Transverse colon (tissue), 4 donors: ENCODE data around the gene AIG1. TPM values are rescaled to one million over a fixed set of nuclear protein-coding genes. Genes with fewer than 3 reads are reported as not detected.

Source experiments
- DNase-seq: peaks from one replicate; pipeline ENCODE4 v3.0.0-alpha.2; 2019
- H3K27ac ChIP-seq, 4 donors: fragments of 200-600 bp; sonication (generic); 2 replicates each; pipeline ENCODE4 v1.5.1; 2016 to 2018; ENCODE audit warnings: inconsistent platforms in 4 of 4
- H3K27me3 ChIP-seq: fragments of 200-600 bp; sonication (generic); 2 replicates; pipeline ENCODE4 v1.5.1; 2017; ENCODE audit warnings: inconsistent platforms
- H3K36me3 ChIP-seq, 4 donors: fragments of 200-600 bp; sonication (generic); 2 replicates each; pipeline ENCODE4 v1.5.1; 2017 to 2019; ENCODE audit warnings: inconsistent platforms in 4 of 4
- H3K4me1 ChIP-seq, 4 donors: fragments of 200-600 bp; sonication (generic); 2 replicates each; pipeline ENCODE4 v1.5.1; 2017 to 2020; ENCODE audit warnings: inconsistent platforms in 4 of 4
- H3K4me3 ChIP-seq, 4 donors: fragments of 200-600 bp; sonication (generic); 1 replicate in 1 of 4; 2 replicates in 3 of 4; pipeline versions ENCODE4 v1.5.1 to v1.6.1; 2017 to 2019; ENCODE audit warnings: inconsistent platforms in 4 of 4
- H3K9me3 ChIP-seq, 2 donors: fragments of 200-600 bp; sonication (generic); 2 replicates each; pipeline ENCODE4 v1.5.1; 2017 to 2019; ENCODE audit warnings: inconsistent platforms in 2 of 2
- EP300 ChIP-seq: sonication (generic); formaldehyde crosslinking; IDR thresholded peaks from one replicate; pipeline ENCODE4 v1.6.1; 2017; ENCODE audit warnings: antibody characterized with exemption, low read depth
- POLR2A ChIP-seq: fragments of 450-650 bp; IDR thresholded peaks from one replicate; pipeline ENCODE4 v1.6.1; 2016; ENCODE audit warnings: antibody characterized with exemption, mild to moderate bottlenecking, moderate library complexity
- POLR2AphosphoS5 ChIP-seq, 3 donors: sonication (generic); formaldehyde crosslinking; IDR thresholded peaks; one replicate each; pipeline ENCODE4 v1.6.1; 2016; ENCODE audit warnings: antibody characterized with exemption in 3 of 3
- WGBS, 2 donors: methylation state at CpG; one replicate each; pipeline ENCODE4 v1.1.5; 2018; ENCODE audit warnings: low coverage in 1 of 2; 5-methylcytosine and 5-hydroxymethylcytosine counted together
- in situ Hi-C, 4 donors: fragments of 200-750 bp; cut with MboI; loops; one replicate each; pipeline versions ENCODE4 v1.15.0 to v1.15.1; 2017; ENCODE audit warnings: low sequenced_read_pairs in 3 of 4, low pct_ligation_motif_present in 1 of 4, low pct_unique_long_range_greater_than_20kb in 1 of 4
- intact Hi-C: fragments of 100-400 bp; cut with DNase I; formaldehyde crosslinking; loops from one replicate; pipeline ENCODE4 v1.15.1; 2023; ENCODE audit warnings: low total_unique reads
- total RNA-seq, 4 donors: library from RNA; depleted of rRNA; stranded (reverse); fragments of >200 nt; gene quantifications; one replicate each; pipeline ENCODE4 v1.1.0, GENCODE V29; 2016
- TF ChIP-seq, protein P1 (sequence below), 5 experiments: fragments of 200-600 bp in 3 of 5; fragments of 450-650 bp in 2 of 5; sonication (generic) in 3 of 5; IDR thresholded peaks; 1 replicate in 2 of 5; 2 replicates in 3 of 5; pipeline ENCODE4 v1.5.1; 2016 to 2017; ENCODE audit warnings: antibody characterized with exemption in 5 of 5, inconsistent platforms in 3 of 5, mild to moderate bottlenecking in 2 of 5, moderate library complexity in 1 of 5

Gene AIG1
- total RNA-seq, 4 donors from 2014 or later: 16.5 to 38.2 (median 21.6) TPM

DNA sequence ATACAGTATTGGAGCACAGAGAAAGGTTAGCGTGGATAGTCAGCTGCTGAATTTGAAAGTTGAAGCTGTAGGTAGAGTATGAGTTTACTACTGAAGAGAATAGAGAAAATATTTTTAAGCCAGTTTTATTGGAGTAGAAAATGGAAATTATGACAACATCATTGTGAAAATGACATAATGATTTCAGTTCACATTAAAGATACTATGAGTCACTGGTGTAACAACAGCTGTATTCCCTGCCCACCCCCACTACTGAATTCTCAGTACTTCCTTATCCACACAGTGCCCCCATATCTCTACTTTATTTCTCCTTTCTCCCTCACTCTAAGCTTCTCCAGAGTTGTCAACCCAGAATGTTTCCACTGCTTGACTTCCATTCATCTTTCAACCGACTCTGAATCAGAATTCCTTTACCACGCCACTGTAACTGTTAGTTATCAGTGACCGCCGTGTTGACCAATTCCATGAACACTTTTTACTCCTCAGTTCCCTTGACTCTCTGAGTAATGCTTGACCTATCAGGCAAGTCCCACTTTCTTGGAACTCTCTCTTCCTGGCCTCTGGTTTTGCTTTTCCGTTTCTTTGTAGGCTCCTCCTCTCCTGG is 139.6 kb downstream of the AIG1 start:
- intact Hi-C loops (no loop called here), in situ Hi-C loops (no loop called here)
- 93 to 96% methylated on average over 6 of the region's 6 CpGs for WGBS, 2 donors
- Histone ChIP-seq H3K9me3 (no peaks in the 10 kb centered on the region), H3K27ac (no peak overlapping the region), H3K27me3 (no peaks in the 10 kb centered on the region), H3K4me3 (no peak overlapping the region), H3K4me1 (no peaks in the 10 kb centered on the region), H3K36me3 (no peaks in the 10 kb centered on the region)
- TF ChIP-seq EP300 (no peak), POLR2A (no peak), POLR2AphosphoS5 (IDR thresholded peaks at IDR 0.05) (no peak)
- TF ChIP-seq, protein P1, sequence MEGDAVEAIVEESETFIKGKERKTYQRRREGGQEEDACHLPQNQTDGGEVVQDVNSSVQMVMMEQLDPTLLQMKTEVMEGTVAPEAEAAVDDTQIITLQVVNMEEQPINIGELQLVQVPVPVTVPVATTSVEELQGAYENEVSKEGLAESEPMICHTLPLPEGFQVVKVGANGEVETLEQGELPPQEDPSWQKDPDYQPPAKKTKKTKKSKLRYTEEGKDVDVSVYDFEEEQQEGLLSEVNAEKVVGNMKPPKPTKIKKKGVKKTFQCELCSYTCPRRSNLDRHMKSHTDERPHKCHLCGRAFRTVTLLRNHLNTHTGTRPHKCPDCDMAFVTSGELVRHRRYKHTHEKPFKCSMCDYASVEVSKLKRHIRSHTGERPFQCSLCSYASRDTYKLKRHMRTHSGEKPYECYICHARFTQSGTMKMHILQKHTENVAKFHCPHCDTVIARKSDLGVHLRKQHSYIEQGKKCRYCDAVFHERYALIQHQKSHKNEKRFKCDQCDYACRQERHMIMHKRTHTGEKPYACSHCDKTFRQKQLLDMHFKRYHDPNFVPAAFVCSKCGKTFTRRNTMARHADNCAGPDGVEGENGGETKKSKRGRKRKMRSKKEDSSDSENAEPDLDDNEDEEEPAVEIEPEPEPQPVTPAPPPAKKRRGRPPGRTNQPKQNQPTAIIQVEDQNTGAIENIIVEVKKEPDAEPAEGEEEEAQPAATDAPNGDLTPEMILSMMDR (IDR thresholded peaks at IDR 0.05): no peak
- DNase-seq: no peak

DNA sequence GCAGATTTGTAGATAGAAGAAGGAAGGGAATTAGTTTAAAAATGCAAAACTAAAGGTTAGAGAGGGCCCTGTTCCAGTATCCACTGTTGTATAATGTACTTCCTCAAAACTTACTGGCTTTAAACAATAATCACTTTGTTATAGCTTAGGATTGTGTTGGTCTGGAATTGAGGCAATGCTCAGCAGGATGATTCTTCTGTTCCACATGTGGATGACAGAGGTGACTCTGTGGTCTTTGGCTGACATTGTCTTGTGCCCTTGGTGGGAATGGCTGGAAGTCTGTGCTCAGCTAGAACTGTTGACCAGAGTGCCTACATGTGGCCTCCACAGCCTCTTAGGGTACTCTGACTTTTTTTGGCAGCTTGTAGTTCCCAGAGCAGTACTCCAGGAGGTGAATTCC is 143.4 kb downstream of the AIG1 start:
- H3K4me3 ChIP-seq: no peak overlapping the region
- TF ChIP-seq POLR2A (no peak), POLR2AphosphoS5 (IDR thresholded peaks at IDR 0.05) (no peak), EP300 (no peak)
- TF ChIP-seq, protein P1 (IDR thresholded peaks at IDR 0.05): no peak
- no peaks in the 10 kb centered on the region for H3K4me1 ChIP-seq
- no peaks in the 10 kb centered on the region for H3K27me3 ChIP-seq
- no peak overlapping the region for H3K27ac ChIP-seq
- no peaks in the 10 kb centered on the region for H3K9me3 ChIP-seq
- intact Hi-C loops (no loop called here), in situ Hi-C loops (no loop called here)
- H3K36me3 ChIP-seq: no peaks in the 10 kb centered on the region
- no peak for DNase-seq

DNA sequence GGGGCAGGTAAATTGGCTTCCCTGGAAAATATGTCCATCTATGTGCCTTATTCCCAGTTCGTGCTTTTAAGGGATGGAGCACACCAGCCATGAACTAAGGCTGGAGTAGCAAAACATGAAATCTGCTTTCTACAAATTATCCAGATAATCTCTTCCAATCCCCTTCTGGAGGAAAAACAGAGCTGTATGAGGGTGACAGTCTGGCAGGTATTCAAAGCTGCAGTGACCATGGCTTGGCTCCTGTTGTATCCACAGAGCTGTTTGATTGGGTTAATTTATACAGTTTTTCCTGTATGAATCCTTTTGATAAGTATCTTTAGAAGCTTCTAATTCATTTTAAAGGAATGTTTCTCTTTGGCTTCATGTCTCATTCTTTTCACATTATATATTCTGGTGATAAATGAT is 144.4 kb downstream of the AIG1 start:
- Histone ChIP-seq H3K36me3 (no peaks in the 10 kb centered on the region), H3K27ac (no peak overlapping the region), H3K9me3 (no peaks in the 10 kb centered on the region), H3K27me3 (no peaks in the 10 kb centered on the region), H3K4me3 (no peak overlapping the region), H3K4me1 (no peaks in the 10 kb centered on the region)
- 71% methylated on average over 1 of the region's 1 CpG; no CpG with 5 or more reads in 1 of the 2 donors for whole genome bisulfite sequencing, 2 donors
- in situ Hi-C loops: no loop called here
- intact Hi-C loops: no loop called here
- TF ChIP-seq EP300 (no peak), POLR2A (no peak), POLR2AphosphoS5 (IDR thresholded peaks at IDR 0.05) (no peak)
- TF ChIP-seq, protein P1 (IDR thresholded peaks at IDR 0.05): no peak
- no peak for DNase-seq

DNA sequence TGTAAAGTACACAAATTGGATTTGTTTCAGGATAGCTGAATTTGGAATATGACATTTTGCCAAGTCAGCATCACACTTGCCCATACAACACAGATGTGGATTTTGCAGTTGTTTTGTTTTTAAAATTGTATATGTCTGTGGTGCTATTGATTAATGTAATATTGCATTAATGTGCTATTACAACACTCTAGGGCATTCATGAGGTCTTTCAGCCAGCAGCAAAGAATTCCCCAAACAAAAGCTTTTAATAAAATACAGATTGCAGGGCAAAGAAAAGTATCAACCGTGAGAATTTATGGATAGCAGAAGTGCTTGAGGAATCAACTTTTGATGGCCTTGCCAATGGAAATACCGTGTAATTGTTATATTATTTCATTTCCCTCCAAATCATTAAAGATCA is 144.9 kb downstream of the AIG1 start:
- no peak for TF ChIP-seq POLR2AphosphoS5 (IDR thresholded peaks at IDR 0.05)
- no peak for TF ChIP-seq POLR2A
- no peak for TF ChIP-seq EP300
- TF ChIP-seq, protein P1 (IDR thresholded peaks at IDR 0.05): no peak
- intact Hi-C loops: no loop called here
- no peak overlapping the region for H3K27ac ChIP-seq

More for the DNA sequence above, 144.9 kb downstream of the AIG1 start:
- 86 to 100% methylated on average over 2 of the region's 2 CpGs for whole genome bisulfite sequencing, 2 donors
- H3K27me3 ChIP-seq: no peaks in the 10 kb centered on the region
- no peaks in the 10 kb centered on the region for H3K36me3 ChIP-seq
- no peaks in the 10 kb centered on the region for H3K4me1 ChIP-seq
- in situ Hi-C loops: no loop called here
- no peak overlapping the region for H3K4me3 ChIP-seq
- DNase-seq: no peak
- no peaks in the 10 kb centered on the region for H3K9me3 ChIP-seq
